DND-41 (cell line): ENCODE data around the gene CCDC18.

Source experiments
- ATAC-seq: fragments of 200-7000 bp; cut with Tn5 transposase; 3 replicates; pipeline ENCODE4 v1.9.1; 2021; ENCODE audit warnings: low read depth; ENCODE audit not compliant: insufficient read depth
- DNase-seq: peaks from one replicate; pipeline ENCODE4 v3.0.0-alpha.2; 2020
- H2AFZ ChIP-seq: 2 replicates; pipeline ENCODE4 v1.6.0; 2012; ENCODE audit warnings: low read depth, low read length
- H3K27ac ChIP-seq: 2 replicates; pipeline ENCODE4 v1.5.1; 2012; ENCODE audit warnings: low read length, inconsistent platforms
- H3K27me3 ChIP-seq: fragments of 200-600 bp; sonication (generic); 2 replicates; pipeline ENCODE4 v1.6.0; 2012; ENCODE audit warnings: low read length, mild to moderate bottlenecking, inconsistent platforms; ENCODE audit not compliant: insufficient read depth, poor library complexity
- H3K36me3 ChIP-seq: 2 replicates; pipeline ENCODE4 v1.5.1; 2012; ENCODE audit warnings: low read length, inconsistent platforms; ENCODE audit not compliant: insufficient read depth
- H3K4me1 ChIP-seq: 2 replicates; pipeline ENCODE4 v1.5.1; 2012; ENCODE audit warnings: mild to moderate bottlenecking, low read length; ENCODE audit not compliant: insufficient read depth
- H3K4me2 ChIP-seq: 2 replicates; pipeline ENCODE4 v1.6.0; 2012; ENCODE audit warnings: mild to moderate bottlenecking, moderate library complexity, low read length, inconsistent platforms; ENCODE audit not compliant: insufficient read depth
- H3K4me3 ChIP-seq, 2 experiments: fragments of 200-600 bp in 1 of 2; shearing (Covaris generic) in 1 of 2; 2 replicates each; pipeline ENCODE4 v1.5.1; 2012 to 2016; ENCODE audit warnings: inconsistent platforms in 2 of 2, low read length in 2 of 2, mild to moderate bottlenecking in 2 of 2, low read depth in 1 of 2, moderate library complexity in 1 of 2
- H3K79me2 ChIP-seq: 2 replicates; pipeline ENCODE4 v1.6.0; 2012; ENCODE audit warnings: low read length, inconsistent platforms; ENCODE audit not compliant: insufficient read depth
- H3K9ac ChIP-seq: 2 replicates; pipeline ENCODE4 v1.6.0; 2012; ENCODE audit warnings: low read depth, mild to moderate bottlenecking, inconsistent platforms, low read length, moderate library complexity
- H3K9me3 ChIP-seq: 2 replicates; pipeline ENCODE4 v1.5.1; 2012; ENCODE audit warnings: low read length, moderate library complexity, mild to moderate bottlenecking, inconsistent platforms; ENCODE audit not compliant: insufficient read depth, severe bottlenecking
- H4K20me1 ChIP-seq: 2 replicates; pipeline ENCODE4 v1.6.0; 2012; ENCODE audit warnings: low read length; ENCODE audit not compliant: insufficient read depth
- CTCF ChIP-seq: IDR thresholded peaks from 2 replicates; pipeline ENCODE4 v1.5.1; 2012; ENCODE audit warnings: borderline replicate concordance, low read length, moderate library complexity, mild to moderate bottlenecking; ENCODE audit not compliant: poor library complexity, severe bottlenecking; ENCODE audit errors: extremely low read depth
- EZH2 ChIP-seq: IDR thresholded peaks from 3 replicates; pipeline ENCODE4 v1.6.1; 2012; ENCODE audit warnings: borderline replicate concordance, low read depth, mild to moderate bottlenecking, moderate library complexity, low read length, inconsistent platforms; ENCODE audit not compliant: severe bottlenecking

CCDC18 gene

GRCh38 chr1:93296555-93297154 is 116.1 kb downstream of the CCDC18 start:
- no peak for TF ChIP-seq CTCF
- no peak for TF ChIP-seq EZH2
- Histone ChIP-seq H4K20me1 (no peaks in the 10 kb centered on the region), H3K79me2 (no peaks in the 10 kb centered on the region), H3K27me3 (no peaks in the 10 kb centered on the region), H3K9me3 (no peaks in the 10 kb centered on the region), H3K9ac (no peak overlapping the region), H3K27ac (no peak overlapping the region), H3K4me3 (no peak overlapping the region), H3K4me1 (peaks cover 3% of the 10 kb centered on the region; the same call in 1 of the 2 replicates), H3K36me3 (no peaks in the 10 kb centered on the region), H2AFZ (no peak overlapping the region), H3K4me2 (no peak overlapping the region)
- DNase-seq (peak; percentile 27), ATAC-seq (peak; percentile 56; the same call in 2 of the 3 replicates)

- H2AFZ ChIP-seq, result no peak overlapping the region
- no peak overlapping the region for H3K27ac ChIP-seq
- H3K4me1 ChIP-seq, result peaks cover 3% of the 10 kb centered on the region; the same call in 1 of the 2 replicates
- no peaks in the 10 kb centered on the region for H4K20me1 ChIP-seq
- no peak overlapping the region for H3K9ac ChIP-seq
- H3K79me2 ChIP-seq, result no peaks in the 10 kb centered on the region
- H3K9me3 ChIP-seq, result no peaks in the 10 kb centered on the region
- no peak for ATAC-seq
- H3K27me3 ChIP-seq, result no peaks in the 10 kb centered on the region
- DNase-seq, result no peak
- TF ChIP-seq EZH2 (no peak), CTCF (no peak)
- no peak overlapping the region for H3K4me2 ChIP-seq
- no peaks in the 10 kb centered on the region for H3K36me3 ChIP-seq
- no peak overlapping the region for H3K4me3 ChIP-seq
Measured at GRCh38 chr1:93301131-93301530, 120.6 kb downstream of the CCDC18 start.

GRCh38 chr1:93302078-93302477 is 121.6 kb downstream of the CCDC18 start:
- no peak for ATAC-seq

More at GRCh38 chr1:93302078-93302477, 121.6 kb downstream of the CCDC18 start:
- no peak for TF ChIP-seq CTCF
- no peak for TF ChIP-seq EZH2
- DNase-seq, result no peak
- Histone ChIP-seq H3K4me2 (no peak overlapping the region), H2AFZ (no peak overlapping the region), H3K79me2 (no peaks in the 10 kb centered on the region), H3K27me3 (no peaks in the 10 kb centered on the region), H3K4me3 (no peak overlapping the region), H3K4me1 (no peaks in the 10 kb centered on the region), H3K27ac (no peak overlapping the region), H3K9me3 (no peaks in the 10 kb centered on the region), H3K36me3 (no peaks in the 10 kb centered on the region), H4K20me1 (no peaks in the 10 kb centered on the region), H3K9ac (no peak overlapping the region)
